Fibroblast of mammary gland (primary cell): ENCODE measurements around the gene SOD2.
"Not testable (repeated sequence)": the region's sequence is repeated elsewhere in the genome, so short reads cannot be mapped to it uniquely, and the experiment has no call there.

Experiments
- DNase-seq: peaks from one replicate; pipeline ENCODE4 v3.0.0-alpha.2; 2010; ENCODE audit warnings: low read depth
- H3K4me3 ChIP-seq: 2 replicates; pipeline ENCODE4 v1.5.1; 2011; ENCODE audit warnings: low read depth, mild to moderate bottlenecking, low read length, moderate library complexity; ENCODE audit not compliant: control insufficient read depth
- TF ChIP-seq, protein P1 (sequence below): conservative IDR thresholded peaks from 2 replicates; pipeline ENCODE4 v1.5.1; 2011; ENCODE audit warnings: low read depth, low read length, inconsistent platforms; ENCODE audit not compliant: control insufficient read depth, insufficient read depth

Gene SOD2

GRCh38 chr6:159724778-159725177 lies 31.7 kb upstream of the SOD2 start:
- no peak overlapping the region for H3K4me3 ChIP-seq
- TF ChIP-seq, protein P1, sequence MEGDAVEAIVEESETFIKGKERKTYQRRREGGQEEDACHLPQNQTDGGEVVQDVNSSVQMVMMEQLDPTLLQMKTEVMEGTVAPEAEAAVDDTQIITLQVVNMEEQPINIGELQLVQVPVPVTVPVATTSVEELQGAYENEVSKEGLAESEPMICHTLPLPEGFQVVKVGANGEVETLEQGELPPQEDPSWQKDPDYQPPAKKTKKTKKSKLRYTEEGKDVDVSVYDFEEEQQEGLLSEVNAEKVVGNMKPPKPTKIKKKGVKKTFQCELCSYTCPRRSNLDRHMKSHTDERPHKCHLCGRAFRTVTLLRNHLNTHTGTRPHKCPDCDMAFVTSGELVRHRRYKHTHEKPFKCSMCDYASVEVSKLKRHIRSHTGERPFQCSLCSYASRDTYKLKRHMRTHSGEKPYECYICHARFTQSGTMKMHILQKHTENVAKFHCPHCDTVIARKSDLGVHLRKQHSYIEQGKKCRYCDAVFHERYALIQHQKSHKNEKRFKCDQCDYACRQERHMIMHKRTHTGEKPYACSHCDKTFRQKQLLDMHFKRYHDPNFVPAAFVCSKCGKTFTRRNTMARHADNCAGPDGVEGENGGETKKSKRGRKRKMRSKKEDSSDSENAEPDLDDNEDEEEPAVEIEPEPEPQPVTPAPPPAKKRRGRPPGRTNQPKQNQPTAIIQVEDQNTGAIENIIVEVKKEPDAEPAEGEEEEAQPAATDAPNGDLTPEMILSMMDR: no peak
- DNase-seq: no peak

- H3K4me3 ChIP-seq: no peak overlapping the region
- no peak for DNase-seq
- TF ChIP-seq, protein P1: no peak
Observed at GRCh38 chr6:159723259-159723658, 30.2 kb upstream of the SOD2 start.

- DNase-seq: no peak
- H3K4me3 ChIP-seq: no peak overlapping the region
- TF ChIP-seq, protein P1: no peak
Observed at GRCh38 chr6:159722655-159723054, 29.6 kb upstream of the SOD2 start.

DNA sequence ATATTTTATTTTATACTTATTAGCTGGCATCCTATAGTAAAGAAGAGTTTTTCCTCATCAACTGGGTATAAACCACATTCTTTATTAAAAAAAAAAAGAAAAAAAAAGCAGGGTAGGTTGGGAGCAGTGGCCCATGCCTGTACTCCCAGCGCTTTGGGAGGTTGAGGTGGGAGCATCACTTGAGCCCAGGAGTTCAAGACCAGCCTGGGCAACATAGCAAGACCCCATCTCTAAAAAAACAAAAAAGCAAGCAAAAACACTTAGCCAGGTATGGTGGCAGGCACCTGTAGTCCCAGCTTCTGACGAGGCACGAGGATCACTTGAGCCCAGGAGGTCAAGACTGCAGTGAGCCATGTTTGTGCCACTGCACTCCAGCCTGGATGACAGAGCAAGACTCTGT lies 28.9 kb upstream of the SOD2 start:
- not testable (repeated sequence) for H3K4me3 ChIP-seq, DNase-seq

GRCh38 chr6:159720708-159721107 lies 27.7 kb upstream of the SOD2 start:
- TF ChIP-seq, protein P1: peak; percentile 26
- peak; percentile 40 for DNase-seq
- no peak overlapping the region for H3K4me3 ChIP-seq

GRCh38 chr6:159719287-159719686 lies 26.2 kb upstream of the SOD2 start:
- TF ChIP-seq, protein P1: no peak
- H3K4me3 ChIP-seq: no peak overlapping the region
- DNase-seq: peak; percentile 22

- no peak for DNase-seq
- H3K4me3 ChIP-seq: no peak overlapping the region
- TF ChIP-seq, protein P1: no peak
Observed at GRCh38 chr6:159718634-159719033, 25.6 kb upstream of the SOD2 start.
